Pulmonary artery endothelial cell (primary cell): ENCODE data around the gene BMP8B. TPM values are rescaled to one million over a fixed set of nuclear protein-coding genes. Genes with fewer than 3 reads are reported as not detected.

ENCODE experiments used
- DNase-seq: peaks from one replicate; pipeline ENCODE4 v3.0.0-alpha.2; 2011; ENCODE audit warnings: low read depth, low spot score
- total RNA-seq: library from RNA; depleted of rRNA; stranded (reverse); fragments of >200 nt; gene quantifications from 2 replicates; pipeline ENCODE4 v1.2.3, GENCODE V29; 2014

The BMP8B gene
- total RNA-seq, 1 donor from 2014 or later = 0.07 TPM

DNA sequence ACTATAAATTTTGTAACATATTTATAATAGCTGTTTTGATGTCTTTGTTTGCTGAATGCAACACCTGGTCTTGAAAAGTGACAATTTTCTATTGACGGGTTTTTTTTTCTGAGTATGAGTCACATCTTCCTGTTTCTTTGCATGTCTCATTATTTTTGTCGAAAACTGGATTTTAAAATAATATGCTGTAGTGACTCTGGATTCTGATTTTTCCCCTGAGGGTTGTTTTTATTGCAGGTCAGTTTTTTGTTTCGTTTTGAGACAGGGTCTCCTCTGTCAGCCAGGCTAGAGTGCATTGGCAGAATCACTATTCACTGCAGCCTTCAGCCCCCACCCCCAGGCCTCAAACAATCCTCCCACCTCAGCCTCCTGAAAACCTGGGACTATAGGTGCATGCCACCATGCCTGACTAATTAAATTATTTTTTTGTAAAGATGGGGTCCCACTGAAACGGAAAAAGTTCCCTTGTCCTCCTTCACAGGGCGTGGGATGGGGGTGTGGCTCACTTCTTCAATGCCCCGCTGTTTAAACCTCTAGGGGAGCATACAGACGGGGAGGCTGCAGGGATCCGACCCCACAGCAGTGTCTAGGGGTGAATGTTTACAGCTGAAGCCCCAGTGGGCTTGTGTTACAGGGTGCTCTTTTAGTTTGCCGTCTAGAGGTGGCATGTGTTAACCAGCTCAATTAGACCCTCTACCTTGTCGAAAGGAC lies 61.3 kb downstream of the BMP8B start:
- DNase-seq = no peak

DNA sequence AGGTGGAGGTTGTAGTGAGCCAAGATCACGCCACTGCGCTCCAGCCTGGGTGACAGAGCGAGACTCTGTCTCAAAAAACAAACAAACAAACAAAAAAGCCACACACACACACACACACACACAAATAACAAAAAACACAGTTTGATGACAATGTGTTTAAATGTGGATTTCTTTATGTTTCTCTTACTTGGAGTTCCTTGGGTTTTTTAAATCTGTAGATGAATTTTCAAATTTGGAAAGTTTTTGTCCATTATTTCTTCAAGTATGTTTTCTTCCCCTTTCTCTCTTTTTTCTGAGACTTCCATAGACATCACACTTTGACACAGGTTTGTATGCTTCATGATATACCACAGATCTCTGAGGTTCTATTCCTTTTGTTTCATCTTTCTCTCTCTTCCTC lies 62.1 kb downstream of the BMP8B start:
- no peak for DNase-seq

DNA sequence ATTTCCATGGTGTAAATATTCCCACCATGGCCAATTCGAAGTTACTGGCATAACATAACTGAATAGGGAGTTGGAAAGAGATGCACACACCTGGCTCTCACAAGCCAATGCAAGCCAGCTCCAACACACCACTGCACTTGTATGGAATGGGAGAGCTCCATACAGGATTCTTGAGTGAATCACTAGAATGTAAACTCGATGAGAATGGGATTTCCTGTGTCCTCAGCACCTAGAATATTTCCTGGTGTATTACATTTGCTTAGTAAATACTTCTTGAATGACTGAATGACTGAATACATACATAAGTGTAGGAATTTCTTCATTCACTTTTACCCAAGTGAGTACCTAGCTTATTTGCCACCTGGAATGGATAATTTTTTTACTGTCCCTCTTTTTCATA lies 66.2 kb downstream of the BMP8B start:
- DNase-seq = no peak

DNA sequence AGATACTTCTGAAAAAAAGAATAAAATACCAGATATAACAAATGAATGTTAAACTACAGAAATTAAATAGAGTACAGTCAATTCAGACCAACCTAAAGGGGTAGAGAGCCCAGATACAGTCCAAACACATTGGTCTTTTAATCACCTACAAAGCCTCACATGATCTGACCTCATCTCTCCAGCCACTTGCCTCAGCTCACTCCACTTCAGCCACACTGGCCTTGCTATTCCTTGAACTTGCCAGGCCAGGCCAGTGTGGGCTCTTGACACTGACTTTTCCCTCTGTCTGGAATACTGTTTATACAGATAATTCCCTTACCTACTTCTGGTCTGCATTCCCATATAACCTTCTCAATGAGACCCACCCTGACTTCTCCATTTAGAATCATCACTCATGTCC lies 67.0 kb downstream of the BMP8B start:
- DNase-seq = no peak

DNA sequence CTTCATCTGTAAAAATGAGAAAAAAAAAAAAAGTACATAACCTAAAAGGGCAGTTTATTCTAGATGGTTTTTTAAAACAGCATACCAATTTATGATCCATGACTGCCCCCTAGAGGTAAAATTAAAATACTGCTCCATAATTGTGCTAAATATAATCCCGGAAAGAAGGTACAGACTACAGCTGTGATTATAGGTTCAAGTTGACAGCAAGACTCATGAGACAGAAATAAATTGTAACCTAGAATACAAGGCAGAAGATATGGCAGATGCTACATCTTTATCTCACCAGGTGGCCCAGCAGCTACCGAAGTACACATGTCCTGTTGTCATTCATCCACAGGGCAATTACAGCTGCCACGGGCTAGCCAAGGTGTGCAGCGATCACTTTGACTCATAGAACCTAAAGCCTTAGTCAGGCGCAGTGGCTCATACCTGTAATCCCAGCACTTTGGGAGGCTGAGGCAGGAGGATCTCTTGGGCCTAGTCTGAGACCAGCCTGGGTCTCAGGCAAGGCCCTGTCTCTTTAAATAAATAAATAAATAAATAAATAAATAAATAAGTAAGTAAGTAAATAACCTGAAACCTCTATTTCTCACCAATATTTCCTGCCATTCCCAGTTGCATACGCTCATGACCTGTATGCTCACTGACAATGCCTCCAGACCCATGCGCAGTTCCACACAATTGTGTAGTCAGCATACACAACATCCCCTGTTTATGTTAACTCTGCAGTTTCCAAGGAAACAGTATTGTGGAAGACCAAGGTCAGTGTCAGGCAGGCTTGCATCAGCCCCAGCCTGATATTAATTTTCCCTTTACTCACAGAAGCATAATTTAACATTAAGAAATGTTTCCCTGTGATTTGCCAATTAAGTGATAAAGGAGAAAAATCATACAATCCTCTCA lies 68.3 kb downstream of the BMP8B start:
- DNase-seq = no peak

DNA sequence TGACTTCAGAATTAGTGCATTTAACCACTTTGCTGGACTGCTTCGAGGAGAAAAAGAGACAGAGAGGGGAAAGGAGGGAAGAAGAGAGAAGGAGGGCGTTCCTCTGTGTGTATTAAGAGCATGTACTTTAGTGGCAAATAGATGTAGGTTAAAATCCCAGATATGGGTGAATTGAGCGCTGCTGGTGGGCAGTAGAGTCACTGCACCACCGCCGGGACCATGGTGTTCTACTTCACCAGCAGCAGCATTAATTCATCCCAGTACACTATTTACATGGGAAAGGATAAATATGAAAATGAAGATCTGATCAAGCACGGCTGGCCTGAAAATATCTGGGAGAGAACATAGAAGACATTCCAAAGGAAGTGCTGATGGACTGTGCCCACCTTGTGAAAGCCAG lies 70.9 kb downstream of the BMP8B start:
- no peak for DNase-seq

DNA sequence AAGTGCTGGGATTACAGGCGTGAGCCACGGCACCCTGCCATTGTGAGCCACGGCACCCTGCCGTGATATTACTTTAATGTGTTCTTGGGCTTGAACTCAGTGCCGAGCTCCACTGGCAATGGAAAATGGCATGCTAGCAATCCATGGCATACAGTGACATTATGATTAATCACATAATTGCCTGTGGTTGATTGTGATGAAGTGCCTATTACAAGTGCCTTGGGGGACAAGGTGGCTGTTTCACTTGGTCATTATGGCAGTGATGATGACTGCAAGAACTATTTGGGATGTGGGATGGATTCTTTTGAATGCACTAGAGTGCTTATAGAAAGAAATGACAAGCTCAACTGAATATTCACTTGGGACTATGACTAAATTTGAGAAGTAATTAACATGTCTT lies 75.1 kb downstream of the BMP8B start:
- no peak for DNase-seq

DNA sequence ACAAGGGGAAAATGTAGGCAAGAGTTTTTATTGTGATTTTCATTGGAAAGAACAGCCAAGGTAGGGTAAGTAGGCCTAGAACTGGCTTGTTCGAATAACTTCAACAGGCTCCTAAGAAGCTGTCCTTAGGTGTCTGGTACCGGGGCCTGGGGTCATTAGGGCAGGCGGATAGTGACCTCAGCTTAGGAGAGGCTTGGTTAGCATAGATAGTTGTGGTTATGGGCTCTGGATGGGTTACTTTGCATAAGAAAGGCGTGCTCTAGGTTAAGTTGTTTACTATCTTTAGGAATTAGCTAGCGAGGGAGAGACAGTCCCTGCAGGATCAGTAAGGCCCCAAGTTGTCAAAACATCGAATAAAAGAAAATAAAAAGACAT lies 76.7 kb downstream of the BMP8B start:
- no peak for DNase-seq

DNA sequence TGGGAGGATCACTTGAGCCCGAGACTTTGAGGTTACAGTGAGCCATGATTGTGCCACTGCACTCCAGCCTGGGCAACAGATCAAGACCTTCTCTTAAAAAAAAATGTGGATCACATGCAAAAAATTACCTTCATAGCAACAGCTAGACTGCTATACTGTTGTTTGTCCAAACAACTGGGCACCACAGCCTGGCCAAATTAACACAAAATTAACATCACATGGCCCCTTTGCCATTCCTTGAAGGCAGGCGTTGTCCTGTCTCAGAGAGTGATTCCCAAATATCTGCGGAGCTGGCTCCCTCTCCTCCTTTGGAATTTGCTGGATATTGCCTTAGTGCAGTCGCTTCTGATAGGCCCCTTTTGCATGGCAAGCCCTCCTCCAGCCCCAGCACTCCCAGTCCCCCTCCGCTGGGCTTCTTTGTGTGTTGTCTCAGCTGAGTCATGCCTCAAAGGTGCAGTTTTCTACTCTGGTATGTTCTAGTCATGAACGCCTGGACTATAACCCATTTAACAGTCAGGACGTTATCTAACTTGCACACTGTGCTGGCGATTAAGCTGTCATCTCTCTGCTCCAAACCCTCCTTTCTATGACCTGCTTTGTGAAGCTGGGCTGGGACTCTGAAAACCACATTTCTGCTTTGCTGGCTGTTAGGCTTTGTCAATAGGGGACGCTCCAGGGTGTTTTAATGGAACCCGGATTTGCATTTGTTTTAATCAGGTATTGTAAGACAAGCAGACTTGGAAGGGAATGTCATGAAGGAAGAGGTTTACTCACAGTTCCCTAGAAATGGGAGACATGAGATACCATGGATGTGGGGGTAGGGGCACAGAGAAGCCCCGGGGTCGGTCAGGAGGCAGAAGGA lies 77.3 kb downstream of the BMP8B start:
- no peak for DNase-seq

DNA sequence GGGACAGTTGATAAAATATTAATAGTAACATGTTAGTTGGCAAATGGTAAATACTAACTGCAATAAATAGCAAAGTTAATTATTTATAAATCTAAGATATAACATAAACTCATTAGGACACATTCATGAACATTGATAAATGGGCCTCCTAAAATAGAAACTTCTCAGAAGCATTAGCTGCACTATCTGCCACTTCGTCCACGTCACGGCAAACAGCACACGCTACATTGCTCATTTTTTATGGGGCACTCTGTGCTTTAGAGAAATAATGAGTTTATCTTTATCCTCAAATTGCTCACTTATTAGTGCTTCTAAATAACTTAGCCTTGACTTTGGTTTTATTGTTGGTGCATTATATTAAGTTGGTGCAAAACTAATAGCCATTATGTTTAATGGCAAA lies 81.2 kb downstream of the BMP8B start:
- no peak for DNase-seq

Other genes starting within 250 kb of the BMP8B start
- 194 and 272 TPM in 2 replicates for gene PABPC4, start 212.1 kb downstream of the BMP8B start, total RNA-seq
- gene HEYL, start 149.2 kb downstream of the BMP8B start, total RNA-seq = not detected in 2 replicates
- gene NT5C1A, start 116.8 kb downstream of the BMP8B start, total RNA-seq = not detected in 2 replicates
- gene HPCAL4, start 97.4 kb downstream of the BMP8B start, total RNA-seq = not detected in 2 replicates
- gene PPIE, start 50.0 kb downstream of the BMP8B start, total RNA-seq = 47.7 and 51.4 TPM in 2 replicates
- gene OXCT2, start 17.5 kb downstream of the BMP8B start, total RNA-seq = 1.4 and 8.6 TPM in 2 replicates
- 25.7 and 30.5 TPM in 2 replicates for gene TRIT1, start 94.6 kb upstream of the BMP8B start, total RNA-seq
- gene MYCL, start 113.1 kb upstream of the BMP8B start, total RNA-seq = 1.3 and 3.1 TPM in 2 replicates
- 2.7 and 2.9 TPM in 2 replicates for gene MFSD2A, start 166.3 kb upstream of the BMP8B start, total RNA-seq